Loucy (cell line): ENCODE measurements around the gene CYP26B1.

ENCODE experiments used
- CTCF ChIP-seq: fragments of 200-600 bp; sonication (generic); conservative IDR thresholded peaks from 2 replicates; pipeline ENCODE4 v1.5.1; 2014; ENCODE audit warnings: mild to moderate bottlenecking, antibody characterized with exemption, low read length
- EZH2phosphoT487 ChIP-seq: fragments of 200-600 bp; IDR thresholded peaks from 2 replicates; pipeline ENCODE4 v1.6.1; 2018; ENCODE audit warnings: antibody characterized with exemption, mild to moderate bottlenecking, moderate library complexity, borderline replicate concordance

- TF ChIP-seq CTCF (no peak), EZH2phosphoT487 (no peak)
Observed at GRCh38 chr2:72129681-72130340, 17.9 kb downstream of the CYP26B1 start.
